Measurements from ENCODE around the gene DOCK3.

DOCK3 gene

GRCh38 chr3:51398595-51399310 is 724.0 kb downstream of the DOCK3 start:
- no peak for DNase-seq (ENCODE audit: low read depth, low spot score)

- DNase-seq (ENCODE audit: low read depth, low spot score): no peak
Measured at GRCh38 chr3:51400166-51400565, 725.4 kb downstream of the DOCK3 start.

- no peak for DNase-seq (ENCODE audit: low read depth, low spot score)
Measured at GRCh38 chr3:51401735-51402134, 727.0 kb downstream of the DOCK3 start.

GRCh38 chr3:51403675-51404074 is 728.9 kb downstream of the DOCK3 start:
- no peak for DNase-seq (ENCODE audit: low read depth, low spot score)

- no peak for DNase-seq (ENCODE audit: low read depth, low spot score)
Measured at GRCh38 chr3:51408021-51408420, 733.3 kb downstream of the DOCK3 start.

- DNase-seq (ENCODE audit: low read depth, low spot score): no peak
Measured at GRCh38 chr3:51408813-51409212, 734.1 kb downstream of the DOCK3 start.

GRCh38 chr3:51422211-51422610 is 747.5 kb downstream of the DOCK3 start:
- DNase-seq (ENCODE audit: low read depth, low spot score): no peak

- DNase-seq (ENCODE audit: low read depth, low spot score): no peak
Measured at GRCh38 chr3:51426921-51427320, 752.2 kb downstream of the DOCK3 start.

- no peak for DNase-seq (ENCODE audit: low read depth, low spot score)
Measured at GRCh38 chr3:51429138-51429537, 754.4 kb downstream of the DOCK3 start.

Measured in ELF-1 (cell line).